A673 (cell line): ENCODE measurements around the gene CLEC4F. TPM values are rescaled to one million over a fixed set of nuclear protein-coding genes. Genes with fewer than 3 reads are reported as not detected.

Experiments used
- BruUV-seq: library from RNA; stranded (reverse); fragments of 400-500 nt; replicated peaks from 2 replicates; lab custom pipeline; 2021; lab: Mats Ljungman, UMichigan
- CTCF ChIA-PET: fragments of 300-600 bp; sonication (Branson Sonifier 250); formaldehyde crosslinking; loops from one replicate; lab custom pipeline; 2022; ENCODE audit warnings: antibody characterized with exemption; lab: Charles Lee
- POLR2A ChIA-PET: fragments of 300-600 bp; sonication (Branson Sonifier 250); formaldehyde crosslinking; loops from one replicate; lab custom pipeline; 2022; ENCODE audit warnings: antibody characterized with exemption; ENCODE audit not compliant: low non-redundant PET; lab: Charles Lee
- DNase-seq: peaks from one replicate; pipeline ENCODE4 v3.0.0-alpha.2; 2015; ENCODE audit warnings: low spot score
- H3K27ac ChIP-seq: fragments of 200-600 bp; sonication (generic); 2 replicates; pipeline ENCODE4 v1.5.1; 2016; ENCODE audit warnings: mixed run types, low read depth, mild to moderate bottlenecking, mixed read lengths, antibody characterized with exemption, low read length; ENCODE audit not compliant: poor library complexity, severe bottlenecking
- H3K27me3 ChIP-seq: fragments of 200-600 bp; sonication (generic); replicated peaks from 2 replicates; pipeline ENCODE4 v1.6.1; 2017; ENCODE audit warnings: mixed run types, low read depth, mild to moderate bottlenecking, mixed read lengths, antibody characterized with exemption, low read length; ENCODE audit not compliant: insufficient read depth, poor library complexity
- H3K36me3 ChIP-seq: fragments of 200-600 bp; sonication (generic); 2 replicates; pipeline ENCODE4 v1.6.1; 2016; ENCODE audit warnings: mixed run types, mild to moderate bottlenecking, mixed read lengths, antibody characterized with exemption, low read length; ENCODE audit not compliant: insufficient read depth, poor library complexity, severe bottlenecking
- H3K4me1 ChIP-seq: fragments of 200-600 bp; sonication (generic); 2 replicates; pipeline ENCODE4 v1.6.1; 2017; ENCODE audit warnings: mixed run types, mild to moderate bottlenecking, mixed read lengths, antibody characterized with exemption, low read length; ENCODE audit not compliant: insufficient read depth, poor library complexity, severe bottlenecking
- H3K4me3 ChIP-seq: fragments of 200-600 bp; sonication (generic); 2 replicates; pipeline ENCODE4 v1.5.1; 2016; ENCODE audit warnings: low read depth, mixed run types, mild to moderate bottlenecking, mixed read lengths, low read length; ENCODE audit not compliant: poor library complexity, severe bottlenecking
- H3K9me3 ChIP-seq: fragments of 200-600 bp; sonication (generic); 2 replicates; pipeline ENCODE4 v1.6.1; 2016; ENCODE audit warnings: mixed run types, low read depth, mild to moderate bottlenecking, mixed read lengths, antibody characterized with exemption, low read length; ENCODE audit not compliant: poor library complexity, severe bottlenecking
- CTCF ChIP-seq: fragments of 300-800, 200-600 bp; sonication (generic); conservative IDR thresholded peaks from 2 replicates; pipeline ENCODE4 v1.5.1; 2017; ENCODE audit warnings: low read depth, mild to moderate bottlenecking, antibody characterized with exemption, low read length, moderate library complexity, mixed read lengths
- EZH2 ChIP-seq: fragments of 200-600 bp; sonication (generic); IDR thresholded peaks from 2 replicates; pipeline ENCODE4 v1.6.1; 2017; ENCODE audit warnings: borderline replicate concordance, low read depth, mild to moderate bottlenecking, mixed read lengths, antibody characterized with exemption, low read length; ENCODE audit not compliant: poor library complexity, severe bottlenecking
- intact Hi-C: fragments of 100-400 bp; cut with micrococcal nuclease; formaldehyde crosslinking; loops from one replicate; pipeline ENCODE4 v1.10.0; 2022; ENCODE audit not compliant: unreplicated experiment
- total RNA-seq: library from RNA; stranded (reverse); gene quantifications from 2 replicates; pipeline ENCODE4 v1.2.3, GENCODE V29; 2021

Gene CLEC4F
- total RNA-seq, 1 experiment from 2014 or later = 0.67 TPM

DNA sequence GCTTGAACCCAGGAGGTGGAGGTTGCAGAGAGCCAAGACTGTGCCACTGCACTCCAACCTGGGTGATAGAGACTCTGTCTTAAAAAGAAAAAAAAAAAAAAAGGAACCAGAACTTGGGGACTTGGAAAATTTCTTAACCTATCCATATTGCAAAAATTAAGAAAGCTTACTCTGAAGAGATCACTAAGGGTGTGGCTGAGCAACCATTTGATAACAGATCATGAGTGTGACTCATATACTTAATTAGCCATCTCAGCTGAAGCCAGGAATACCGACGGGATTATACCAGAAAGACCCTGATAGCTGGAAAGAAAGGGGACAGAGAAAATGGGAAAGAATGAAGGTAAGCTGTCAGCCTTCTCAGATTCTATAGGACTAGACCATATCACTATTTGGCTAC lies 45.3 kb downstream of the CLEC4F start:
- H3K36me3 ChIP-seq = no peaks in the 10 kb centered on the region
- BruUV-seq = no TSS peak
- peaks cover 13% of the 10 kb centered on the region for H3K27me3 ChIP-seq
- ChIA-PET CTCF (no interaction called here), POLR2A (no interaction called here)
- no peaks in the 10 kb centered on the region for H3K9me3 ChIP-seq
- intact Hi-C loops = no loop called here
- no peak overlapping the region for H3K27ac ChIP-seq
- DNase-seq = no peak
- H3K4me3 ChIP-seq = no peak overlapping the region
- H3K4me1 ChIP-seq = no peaks in the 10 kb centered on the region
- TF ChIP-seq CTCF = no peak
- no peak for TF ChIP-seq EZH2

- CTCF ChIA-PET = interaction anchor here (1.0 kb wide), 1 partner anchor 17 kb away, joined by 3 read pairs; no protein-coding TSS in a partner anchor
- POLR2A ChIA-PET = no interaction called here
- intact Hi-C loops = no loop called here
- TF ChIP-seq EZH2 (no peak), CTCF (no peak)
- no peak overlapping the region for H3K4me3 ChIP-seq
- peaks cover 33% of the 10 kb centered on the region for H3K27me3 ChIP-seq
- H3K27ac ChIP-seq = no peak overlapping the region
- no TSS peak for BruUV-seq
- H3K36me3 ChIP-seq = no peaks in the 10 kb centered on the region
- DNase-seq = no peak
- H3K9me3 ChIP-seq = no peaks in the 10 kb centered on the region
- H3K4me1 ChIP-seq = peaks cover 4% of the 10 kb centered on the region
These were observed 47.8 kb downstream of the CLEC4F start for GRCh38 chr2:70772486-70773155.

- BruUV-seq = no TSS peak
- no peak overlapping the region for H3K27ac ChIP-seq
- no peak overlapping the region for H3K4me3 ChIP-seq
- intact Hi-C loops = no loop called here
- POLR2A ChIA-PET = no interaction called here
- H3K9me3 ChIP-seq = no peaks in the 10 kb centered on the region
- CTCF ChIA-PET = no interaction called here
- H3K36me3 ChIP-seq = no peaks in the 10 kb centered on the region
- H3K27me3 ChIP-seq = peaks cover 45% of the 10 kb centered on the region
- H3K4me1 ChIP-seq = peaks cover 11% of the 10 kb centered on the region
- no peak for DNase-seq
- TF ChIP-seq EZH2 (no peak), CTCF (no peak)
These were observed 49.0 kb downstream of the CLEC4F start for GRCh38 chr2:70771446-70771845.
